Activated naive CD8-positive, alpha-beta T cell treated with anti-CD3 and anti-CD28 coated beads for 36 hours (primary cell): Measurements from ENCODE around the gene TUBA1A. TPM values are rescaled to one million over a fixed set of nuclear protein-coding genes. Genes with fewer than 3 reads are reported as not detected.
A peak's percentile ranks its signal among the peaks of the same experiment; 100 is the strongest.
"Not testable (repeated sequence)": the region's sequence is repeated elsewhere in the genome, so short reads cannot be mapped to it uniquely, and the experiment has no call there.

Experiments
- DNase-seq: peaks from one replicate; pipeline ENCODE4 v3.0.0; 2021
- H3K27ac Mint-ChIP-seq: one replicate; pipeline ENCODE4 v1.8.0; 2022; ENCODE audit warnings: mild to moderate bottlenecking, moderate library complexity, mixed read lengths
- H3K27me3 Mint-ChIP-seq: one replicate; pipeline ENCODE4 v1.8.0; 2022; ENCODE audit warnings: mild to moderate bottlenecking, mixed read lengths
- H3K36me3 Mint-ChIP-seq: one replicate; pipeline ENCODE4 v1.8.0; 2021; ENCODE audit warnings: mild to moderate bottlenecking, mixed read lengths
- H3K4me1 Mint-ChIP-seq: one replicate; pipeline ENCODE4 v1.8.0; 2021; ENCODE audit warnings: mixed read lengths
- H3K4me3 Mint-ChIP-seq: one replicate; pipeline ENCODE4 v1.8.0; 2022; ENCODE audit warnings: mild to moderate bottlenecking, moderate library complexity, mixed read lengths
- H3K9me3 Mint-ChIP-seq: one replicate; pipeline ENCODE4 v1.8.0; 2022; ENCODE audit warnings: mixed read lengths
- total RNA-seq, 2 experiments: library from RNA; stranded (reverse); gene quantifications; one replicate each; pipeline ENCODE4 v1.2.3, GENCODE V29; 2021

Gene TUBA1A
- total RNA-seq, 2 experiments from 2014 or later, result 54.3 to 55.0 TPM

- Mint-ChIP-seq H3K9me3 (no peaks in the 10 kb centered on the region), H3K4me1 (peaks cover 12% of the 10 kb centered on the region), H3K27me3 (no peaks in the 10 kb centered on the region), H3K27ac (peak overlapping the region; percentile 76), H3K36me3 (peaks cover 4% of the 10 kb centered on the region), H3K4me3 (peak overlapping the region; percentile 93)
- no peak for DNase-seq
Measured at GRCh38 chr12:49189731-49190716, 1.1 kb upstream of the TUBA1A start.

- Mint-ChIP-seq H3K4me1 (peaks cover 12% of the 10 kb centered on the region), H3K9me3 (no peaks in the 10 kb centered on the region)
Measured at GRCh38 chr12:49188201-49188915, 522 bp downstream of the TUBA1A start.

GRCh38 chr12:49187184-49187583 is 1.7 kb downstream of the TUBA1A start:
- Mint-ChIP-seq H3K27ac (no peak overlapping the region), H3K9me3 (no peaks in the 10 kb centered on the region), H3K4me1 (peaks cover 12% of the 10 kb centered on the region), H3K36me3 (peaks cover 9% of the 10 kb centered on the region), H3K27me3 (no peaks in the 10 kb centered on the region), H3K4me3 (peak overlapping the region; percentile 14)
- no peak for DNase-seq

More at GRCh38 chr12:49188201-49188915, 522 bp downstream of the TUBA1A start:
- DNase-seq, result peak; percentile 77
- Mint-ChIP-seq H3K27ac (peak overlapping the region; percentile 96), H3K4me3 (peak overlapping the region; percentile 93), H3K27me3 (no peaks in the 10 kb centered on the region), H3K36me3 (peaks cover 9% of the 10 kb centered on the region)

GRCh38 chr12:49186307-49186706 is 2.6 kb downstream of the TUBA1A start:
- not testable (repeated sequence) for H3K27me3 Mint-ChIP-seq, DNase-seq, H3K36me3 Mint-ChIP-seq, H3K9me3 Mint-ChIP-seq, H3K4me3 Mint-ChIP-seq, H3K27ac Mint-ChIP-seq
- H3K4me1 Mint-ChIP-seq, result peaks cover 12% of the 10 kb centered on the region

DNA sequence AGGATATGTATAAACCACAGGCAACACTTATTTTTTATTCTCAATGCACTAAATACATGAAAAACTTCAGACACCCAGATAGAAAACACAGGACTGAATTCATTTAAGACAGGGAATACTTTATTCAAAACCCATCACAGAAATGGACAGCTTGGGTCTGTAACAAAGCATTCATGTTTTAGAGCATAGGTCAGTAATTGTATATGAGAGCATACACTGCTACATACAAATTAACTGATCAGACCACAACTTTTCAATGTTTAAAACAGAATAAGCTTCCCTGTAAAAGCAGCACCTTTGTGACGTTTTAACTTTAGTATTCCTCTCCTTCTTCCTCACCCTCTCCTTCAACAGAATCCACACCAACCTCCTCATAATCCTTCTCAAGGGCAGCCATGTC is 4.2 kb downstream of the TUBA1A start:
- H3K4me1 Mint-ChIP-seq, H3K9me3 Mint-ChIP-seq, H3K27ac Mint-ChIP-seq, H3K36me3 Mint-ChIP-seq, H3K27me3 Mint-ChIP-seq, H3K4me3 Mint-ChIP-seq, DNase-seq: not testable (repeated sequence)

DNA sequence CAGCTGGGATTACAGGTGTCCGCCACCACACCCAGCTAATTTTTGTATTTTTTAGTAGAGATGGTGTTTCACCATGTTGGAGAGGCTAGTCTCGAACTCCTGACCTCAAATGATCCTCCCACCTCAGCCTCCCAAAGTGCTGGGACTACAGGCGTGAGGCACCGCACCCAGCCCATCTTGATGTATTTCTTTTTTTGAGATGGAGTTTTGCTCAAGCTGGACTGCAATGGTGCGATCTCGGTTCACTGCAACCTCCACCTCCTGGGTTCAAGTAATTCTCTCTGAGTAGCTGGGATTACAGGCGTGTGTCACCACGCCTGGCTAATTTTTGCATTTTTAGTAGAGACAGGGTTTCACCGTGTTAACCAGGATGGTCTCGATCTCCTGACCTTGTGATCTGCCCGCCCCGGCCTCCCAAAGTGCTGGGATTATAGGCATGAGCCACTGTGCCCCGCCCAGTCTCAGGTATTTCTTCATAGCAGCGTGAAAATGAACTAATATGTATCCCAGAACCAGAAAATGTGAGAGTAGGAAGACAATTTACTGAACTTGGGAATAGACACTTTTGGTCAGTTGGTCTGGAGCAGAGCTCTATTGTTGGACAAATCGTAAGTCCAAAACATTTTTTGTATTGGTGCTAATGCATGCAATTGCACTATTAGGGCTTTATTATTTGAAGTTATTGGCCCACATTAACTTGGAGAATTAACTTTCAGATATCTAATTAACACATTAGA is 5.5 kb downstream of the TUBA1A start:
- H3K27ac Mint-ChIP-seq, H3K4me1 Mint-ChIP-seq, DNase-seq, H3K4me3 Mint-ChIP-seq, H3K27me3 Mint-ChIP-seq, H3K9me3 Mint-ChIP-seq, H3K36me3 Mint-ChIP-seq: not testable (repeated sequence)

DNA sequence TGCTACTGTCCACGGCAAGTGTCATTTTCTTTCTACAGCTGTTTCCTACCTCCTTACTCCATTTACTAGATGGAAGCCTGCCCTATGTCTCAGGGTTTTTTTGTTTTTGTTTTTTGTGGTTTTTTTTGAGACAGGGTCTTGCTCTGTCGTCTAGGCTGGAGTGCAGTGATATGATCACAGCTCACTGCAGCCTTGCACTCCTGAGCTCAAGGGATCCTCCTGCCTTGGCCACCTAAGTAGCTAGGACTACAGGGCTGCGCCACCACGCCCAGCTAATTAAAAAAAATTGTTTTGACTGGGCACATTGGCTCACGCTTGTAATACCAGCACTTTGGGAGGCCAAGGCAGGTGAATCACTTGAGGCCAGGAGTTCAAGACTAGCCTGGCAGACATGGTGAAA is 14.7 kb downstream of the TUBA1A start:
- H3K36me3 Mint-ChIP-seq, result no peaks in the 10 kb centered on the region
- no peak for DNase-seq
- H3K9me3 Mint-ChIP-seq, result no peaks in the 10 kb centered on the region
- no peaks in the 10 kb centered on the region for H3K4me1 Mint-ChIP-seq
- H3K27ac Mint-ChIP-seq, result no peak overlapping the region
- H3K27me3 Mint-ChIP-seq, result no peaks in the 10 kb centered on the region
- H3K4me3 Mint-ChIP-seq, result no peak overlapping the region

- no peak for DNase-seq
- Mint-ChIP-seq H3K9me3 (no peaks in the 10 kb centered on the region), H3K36me3 (no peaks in the 10 kb centered on the region), H3K27me3 (no peaks in the 10 kb centered on the region), H3K27ac (no peak overlapping the region), H3K4me1 (no peaks in the 10 kb centered on the region), H3K4me3 (no peak overlapping the region)
Measured at GRCh38 chr12:49170924-49171323, 18.0 kb downstream of the TUBA1A start.

DNA sequence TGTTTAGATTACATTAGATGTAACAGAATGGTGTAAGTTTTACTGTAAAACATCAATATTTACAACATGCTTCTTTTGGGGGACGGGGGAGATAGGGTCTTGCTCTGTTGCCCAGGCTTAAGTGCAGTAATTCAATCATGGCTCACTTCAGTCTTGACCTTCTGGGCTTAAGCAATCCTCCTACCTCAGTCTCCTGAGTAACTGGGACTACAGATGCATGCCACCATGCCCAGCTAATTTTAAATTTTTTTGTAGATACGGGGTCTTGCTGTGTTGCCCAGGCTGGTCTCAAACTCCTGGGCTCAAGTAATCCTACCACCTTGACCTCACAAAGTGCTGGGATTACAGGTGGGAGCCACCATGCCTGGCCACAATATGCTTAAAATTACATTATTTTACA is 23.8 kb downstream of the TUBA1A start:
- no peaks in the 10 kb centered on the region for H3K27me3 Mint-ChIP-seq
- no peak for DNase-seq
- H3K9me3 Mint-ChIP-seq, result no peaks in the 10 kb centered on the region
- H3K4me1 Mint-ChIP-seq, result no peaks in the 10 kb centered on the region
- no peaks in the 10 kb centered on the region for H3K36me3 Mint-ChIP-seq
- H3K4me3 Mint-ChIP-seq, result no peak overlapping the region
- H3K27ac Mint-ChIP-seq, result no peak overlapping the region

DNA sequence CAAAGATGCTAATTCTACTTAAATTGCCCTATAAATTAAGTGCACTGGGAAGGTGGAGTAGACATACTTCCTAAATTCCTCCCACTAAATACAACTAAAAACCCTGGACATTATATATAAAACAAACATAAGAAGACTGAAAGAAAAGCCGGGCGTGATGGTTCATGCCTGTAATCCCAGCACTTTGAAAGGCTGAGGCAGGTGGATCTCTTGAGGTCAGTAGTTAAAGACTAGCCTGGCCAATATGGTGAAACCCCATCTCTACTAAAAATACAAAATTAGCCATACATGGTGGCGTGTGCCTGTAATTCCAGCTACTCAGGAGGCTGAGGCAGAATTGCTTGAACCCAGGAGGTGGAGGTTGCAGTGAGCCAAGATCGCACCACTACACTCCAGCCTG is 27.0 kb downstream of the TUBA1A start:
- not testable (repeated sequence) for H3K36me3 Mint-ChIP-seq, DNase-seq, H3K9me3 Mint-ChIP-seq, H3K4me3 Mint-ChIP-seq, H3K4me1 Mint-ChIP-seq, H3K27ac Mint-ChIP-seq, H3K27me3 Mint-ChIP-seq

DNA sequence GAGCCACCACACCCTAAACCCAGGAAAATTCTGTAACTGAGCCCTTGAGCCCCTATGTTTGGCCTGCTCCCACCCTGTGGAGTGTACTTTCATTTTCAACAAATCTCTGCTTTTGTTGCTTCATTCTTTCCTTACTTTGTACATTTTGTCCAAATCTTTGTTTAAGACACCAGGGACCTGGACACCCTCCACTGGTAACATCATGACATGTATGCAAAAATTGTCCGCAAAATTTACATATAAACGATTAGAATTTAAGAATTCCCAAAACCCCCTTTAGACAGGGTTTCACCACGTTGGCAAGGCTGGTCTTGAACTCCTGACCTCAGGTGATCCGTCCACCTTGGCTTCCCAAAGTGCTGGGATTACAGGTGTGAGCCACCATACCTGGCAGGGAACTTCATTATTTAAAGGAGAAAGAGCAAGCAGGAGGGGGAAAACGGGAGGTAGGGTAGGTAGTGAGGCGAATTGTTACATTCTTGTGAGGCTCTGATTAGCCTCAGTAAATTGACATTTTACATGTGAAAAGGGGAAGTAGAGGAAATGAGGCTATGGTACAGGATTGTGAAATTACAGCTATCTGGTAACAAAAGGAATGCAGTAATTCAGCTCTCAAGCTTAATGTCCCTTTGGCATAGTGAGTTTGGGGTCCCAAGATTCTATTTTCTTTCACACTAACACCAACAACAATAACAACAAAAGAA is 27.6 kb downstream of the TUBA1A start:
- Mint-ChIP-seq H3K4me3 (no peak overlapping the region), H3K27ac (no peak overlapping the region), H3K4me1 (no peaks in the 10 kb centered on the region), H3K9me3 (no peaks in the 10 kb centered on the region), H3K36me3 (no peaks in the 10 kb centered on the region), H3K27me3 (no peaks in the 10 kb centered on the region)
- no peak for DNase-seq

DNA sequence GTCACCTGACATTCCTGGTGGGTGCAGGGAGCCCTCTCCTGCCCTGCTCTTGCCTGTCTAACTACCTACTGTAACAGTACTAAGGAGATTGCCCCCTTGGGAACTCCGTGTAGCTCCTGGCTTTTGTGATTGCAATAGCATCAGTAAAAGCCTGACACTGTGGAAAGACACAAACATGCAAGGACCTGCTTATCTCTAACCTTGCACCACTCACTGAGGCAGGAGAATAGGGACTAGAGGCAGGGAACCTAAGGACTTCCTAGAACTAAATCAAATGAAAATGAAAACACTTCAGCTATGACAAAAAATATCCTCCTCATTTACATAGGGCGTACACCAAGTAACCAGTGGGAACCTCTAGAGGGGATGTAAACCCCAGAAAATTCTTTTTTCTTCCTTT is 28.5 kb downstream of the TUBA1A start:
- no peak for DNase-seq
- no peaks in the 10 kb centered on the region for H3K36me3 Mint-ChIP-seq
- no peaks in the 10 kb centered on the region for H3K27me3 Mint-ChIP-seq
- no peaks in the 10 kb centered on the region for H3K9me3 Mint-ChIP-seq
- H3K4me1 Mint-ChIP-seq, result no peaks in the 10 kb centered on the region
- H3K27ac Mint-ChIP-seq, result no peak overlapping the region
- no peak overlapping the region for H3K4me3 Mint-ChIP-seq

DNA sequence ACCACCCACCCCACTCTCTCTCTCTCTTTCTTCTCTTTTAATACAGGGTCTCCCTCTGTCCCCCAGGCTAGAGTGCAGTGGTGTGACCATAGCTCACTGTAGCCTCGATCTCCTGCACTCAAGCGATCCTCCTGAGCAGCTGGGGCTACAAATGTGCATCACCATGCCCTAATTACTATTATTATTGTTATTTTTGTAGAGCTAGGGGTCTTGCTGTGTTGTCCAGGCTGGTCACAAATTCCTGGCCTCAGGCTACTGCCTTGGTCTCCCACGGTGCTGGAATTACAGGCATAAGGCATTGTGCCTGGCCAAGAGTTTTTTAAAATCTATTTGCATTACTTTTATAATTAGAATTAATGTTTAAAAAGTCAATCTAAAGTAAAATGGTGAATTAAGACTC is 34.7 kb downstream of the TUBA1A start:
- no peak for DNase-seq
- Mint-ChIP-seq H3K4me3 (no peak overlapping the region), H3K4me1 (peaks cover 3% of the 10 kb centered on the region), H3K9me3 (no peaks in the 10 kb centered on the region), H3K27me3 (no peaks in the 10 kb centered on the region), H3K36me3 (peaks cover 2% of the 10 kb centered on the region), H3K27ac (no peak overlapping the region)

GRCh38 chr12:49147384-49147783 is 41.5 kb downstream of the TUBA1A start:
- peaks cover 3% of the 10 kb centered on the region for H3K4me1 Mint-ChIP-seq
- no peak overlapping the region for H3K27ac Mint-ChIP-seq
- H3K36me3 Mint-ChIP-seq, result peaks cover 2% of the 10 kb centered on the region
- H3K4me3 Mint-ChIP-seq, result no peak overlapping the region
- H3K9me3 Mint-ChIP-seq, result no peaks in the 10 kb centered on the region
- no peak for DNase-seq
- H3K27me3 Mint-ChIP-seq, result no peaks in the 10 kb centered on the region
